ENCODE data around the gene TEX12. TPM values are rescaled to one million over a fixed set of nuclear protein-coding genes. Genes with fewer than 3 reads are reported as not detected.

The TEX12 gene, protein sequence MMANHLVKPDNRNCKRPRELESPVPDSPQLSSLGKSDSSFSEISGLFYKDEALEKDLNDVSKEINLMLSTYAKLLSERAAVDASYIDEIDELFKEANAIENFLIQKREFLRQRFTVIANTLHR
- 0.39 and 0.44 TPM in 2 replicates for total RNA-seq (2011; cell fraction: chromatin; rRNA removed; ENCODE audit: low replicate concordance)
- total RNA-seq (2011; cell fraction: nucleolus; rRNA removed): 0.53 TPM in 1 of 2 replicates, not detected in the other
- total RNA-seq (2011; cell fraction: nucleoplasm; rRNA removed): 0.37 TPM in 1 of 2 replicates, not detected in the other
- 0.65 TPM in 1 of 2 replicates, not detected in the other for total RNA-seq (2014; rRNA removed)
- total RNA-seq (2014; rRNA removed; fragmentation: Illumina TruSeq; extraction: Trizol): 0.73 and 1.0 TPM in 2 replicates
- 0.45 and 0.91 TPM in 2 replicates for total RNA-seq (2015; rRNA removed; fragmentation: Illumina TruSeq; extraction: Trizol)
- 0.31 and 0.62 TPM in 2 replicates for total RNA-seq (2021)
- 0.10 and 0.28 TPM in 2 replicates for polyA plus RNA-seq (2011; rRNA removed)
- not detected in 2 replicates for polyA plus RNA-seq (2011; cell fraction: cytosol; rRNA removed)
- not detected in 2 replicates for polyA plus RNA-seq (2011; cell fraction: nucleus; rRNA removed)
- polyA plus RNA-seq (2012): 0.17 TPM in 1 of 2 replicates, not detected in the other
- polyA plus RNA-seq (2014; fragmentation: Illumina TruSeq; extraction: Trizol): 0.39 and 0.61 TPM in 2 replicates
- polyA plus RNA-seq (2014; fragmentation: Nextera tagmentation; extraction: Ambion mirVana): 1 to 10 TPM; 1.4 to 2.3 TPM
- 0.20 and 0.28 TPM in 2 replicates for polyA plus RNA-seq (2014; rRNA removed)
- polyA minus RNA-seq (2011; rRNA and poly(A)+ RNA removed): not detected in 2 replicates
- not detected in 2 replicates for polyA minus RNA-seq (2011; cell fraction: cytosol; rRNA and poly(A)+ RNA removed)
- not detected in 2 replicates for polyA minus RNA-seq (2011; cell fraction: nucleus; rRNA and poly(A)+ RNA removed)
- percentile 40 among the genes with signal in this experiment for Bru-seq, nascent RNA
- percentile 51 among the genes with signal in this experiment for BruChase-seq, experiment 1, labeled RNA remaining after a 2-hour chase
- BruChase-seq, experiment 2, labeled RNA remaining after a 6-hour chase: percentile 60 among the genes with signal in this experiment
- long read RNA-seq, experiment 1: 0 reads
- long read RNA-seq, experiment 2: 0 reads
- long read RNA-seq, experiment 3: 0 reads

DNA sequence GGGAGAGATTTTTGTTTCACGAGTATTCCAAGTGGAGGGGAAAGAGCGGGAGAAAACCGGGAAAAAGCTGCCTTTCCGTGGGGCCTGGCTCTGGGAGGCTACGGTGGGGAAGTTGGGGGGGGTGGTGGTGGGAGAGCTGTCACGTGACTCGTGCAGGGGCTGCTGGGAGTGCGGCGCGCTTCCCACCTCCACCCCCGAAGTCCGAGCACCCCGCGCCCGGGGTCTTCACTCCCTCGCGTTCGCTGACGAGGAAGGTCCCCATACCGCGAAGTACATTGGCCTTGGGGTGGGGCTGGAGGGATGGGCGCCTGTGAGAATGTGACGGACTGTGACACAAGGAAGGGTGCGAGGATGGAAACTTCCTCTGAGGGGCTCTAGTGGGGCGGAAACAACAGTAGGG, at the start of gene TEX12:
Gene TEX12 (plus strand): TSS at position 228 of the 400 bp plus-strand sequence. CDS start 1,897 bp downstream, outside the sequence.
- FAIRE-seq (no peak), DNase-seq (ENCODE audit: extremely low read depth in 1 of 4, low spot score in 3 of 4) (no peak), ATAC-seq (no peak)
- Histone ChIP-seq H3K9ac (ENCODE audit: insufficient read depth in 1 of 2, low read depth in 2 of 2, low read length in 2 of 2) (no peak within 1 kb of the TSS), H3K4me3 (no peak within 1 kb of the TSS), H3K79me2 (ENCODE audit: control insufficient read depth, insufficient read depth, low read length) (no peaks in the 10 kb centered on the region), H2AFZ (ENCODE audit: low read depth, low read length) (peak within 1 kb of the TSS; percentile 40; the same call in 1 of the 2 replicates), H3K4me1 (replicated peaks in 1 of 2; ENCODE audit: control insufficient read depth in 2 of 2, insufficient read depth in 2 of 2, low read length in 2 of 2) (peaks cover 3 to 5% of the 10 kb centered on the region in 2 experiments; a peak in 1 of 5 replicates), H3K9me1 (ENCODE audit: control insufficient read depth, insufficient read depth, low read length) (no peaks in the 10 kb centered on the region), H3K27me3 (ENCODE audit: control insufficient read depth in 2 of 2, insufficient read depth in 2 of 2, low read length in 2 of 2) (no peaks in the 10 kb centered on the region), H4K20me1 (replicated peaks; ENCODE audit: control insufficient read depth, insufficient read depth, low read length) (no peaks in the 10 kb centered on the region), H3K4me2 (ENCODE audit: insufficient read depth, low read length) (no peak within 1 kb of the TSS), H3K27ac (ENCODE audit: extremely low read depth, low read depth, low read length) (no peak within 1 kb of the TSS), H3K9me3 (replicated peaks; ENCODE audit: control insufficient read depth, insufficient read depth, low read depth, low read length) (no peaks in the 10 kb centered on the region), H3K36me3 (ENCODE audit: control insufficient read depth, insufficient read depth, low read length) (no peaks in the 10 kb centered on the region)
- TF ChIP-seq, protein P1, sequence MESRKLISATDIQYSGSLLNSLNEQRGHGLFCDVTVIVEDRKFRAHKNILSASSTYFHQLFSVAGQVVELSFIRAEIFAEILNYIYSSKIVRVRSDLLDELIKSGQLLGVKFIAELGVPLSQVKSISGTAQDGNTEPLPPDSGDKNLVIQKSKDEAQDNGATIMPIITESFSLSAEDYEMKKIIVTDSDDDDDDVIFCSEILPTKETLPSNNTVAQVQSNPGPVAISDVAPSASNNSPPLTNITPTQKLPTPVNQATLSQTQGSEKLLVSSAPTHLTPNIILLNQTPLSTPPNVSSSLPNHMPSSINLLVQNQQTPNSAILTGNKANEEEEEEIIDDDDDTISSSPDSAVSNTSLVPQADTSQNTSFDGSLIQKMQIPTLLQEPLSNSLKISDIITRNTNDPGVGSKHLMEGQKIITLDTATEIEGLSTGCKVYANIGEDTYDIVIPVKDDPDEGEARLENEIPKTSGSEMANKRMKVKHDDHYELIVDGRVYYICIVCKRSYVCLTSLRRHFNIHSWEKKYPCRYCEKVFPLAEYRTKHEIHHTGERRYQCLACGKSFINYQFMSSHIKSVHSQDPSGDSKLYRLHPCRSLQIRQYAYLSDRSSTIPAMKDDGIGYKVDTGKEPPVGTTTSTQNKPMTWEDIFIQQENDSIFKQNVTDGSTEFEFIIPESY (CRISPR knock-in tag; IDR thresholded peaks at IDR 0.05): peak; percentile 78
- TF ChIP-seq RB1 (IDR thresholded peaks at IDR 0.05; ENCODE audit: low read depth): no peak
- no peak for TF ChIP-seq TEAD1 (CRISPR knock-in tag; IDR thresholded peaks at IDR 0.05)
- TF ChIP-seq, protein P2, sequence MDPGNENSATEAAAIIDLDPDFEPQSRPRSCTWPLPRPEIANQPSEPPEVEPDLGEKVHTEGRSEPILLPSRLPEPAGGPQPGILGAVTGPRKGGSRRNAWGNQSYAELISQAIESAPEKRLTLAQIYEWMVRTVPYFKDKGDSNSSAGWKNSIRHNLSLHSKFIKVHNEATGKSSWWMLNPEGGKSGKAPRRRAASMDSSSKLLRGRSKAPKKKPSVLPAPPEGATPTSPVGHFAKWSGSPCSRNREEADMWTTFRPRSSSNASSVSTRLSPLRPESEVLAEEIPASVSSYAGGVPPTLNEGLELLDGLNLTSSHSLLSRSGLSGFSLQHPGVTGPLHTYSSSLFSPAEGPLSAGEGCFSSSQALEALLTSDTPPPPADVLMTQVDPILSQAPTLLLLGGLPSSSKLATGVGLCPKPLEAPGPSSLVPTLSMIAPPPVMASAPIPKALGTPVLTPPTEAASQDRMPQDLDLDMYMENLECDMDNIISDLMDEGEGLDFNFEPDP (CRISPR knock-in tag; IDR thresholded peaks at IDR 0.05): no peak
- TF ChIP-seq GABPB2 (CRISPR knock-in tag; conservative IDR thresholded peaks at IDR 0.05): no peak
- TF ChIP-seq, protein P3, sequence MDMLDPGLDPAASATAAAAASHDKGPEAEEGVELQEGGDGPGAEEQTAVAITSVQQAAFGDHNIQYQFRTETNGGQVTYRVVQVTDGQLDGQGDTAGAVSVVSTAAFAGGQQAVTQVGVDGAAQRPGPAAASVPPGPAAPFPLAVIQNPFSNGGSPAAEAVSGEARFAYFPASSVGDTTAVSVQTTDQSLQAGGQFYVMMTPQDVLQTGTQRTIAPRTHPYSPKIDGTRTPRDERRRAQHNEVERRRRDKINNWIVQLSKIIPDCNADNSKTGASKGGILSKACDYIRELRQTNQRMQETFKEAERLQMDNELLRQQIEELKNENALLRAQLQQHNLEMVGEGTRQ (CRISPR knock-in tag; IDR thresholded peaks at IDR 0.05): peak; percentile 41; the same call in 1 of the 2 replicates
- TF ChIP-seq ARHGAP35 (IDR thresholded peaks at IDR 0.05; ENCODE audit: partially characterized antibody): no peak
- TF ChIP-seq ARNT (IDR thresholded peaks at IDR 0.05): no peak
- TF ChIP-seq FOXJ3 (CRISPR knock-in tag; IDR thresholded peaks at IDR 0.05): no peak
- CTCF ChIA-PET (ENCODE audit: low intra/inter-chr PET ratio): no interaction called here
- no TSS peak for BruUV-seq (replicated peaks)
- in situ Hi-C loops (cut with MboI): no loop called here
- 83% methylated on average over 16 of the region's 25 CpGs for WGBS (ENCODE audit: insufficient coverage, low coverage, missing lambda C conversion rate)
- POLR2A ChIA-PET: interaction anchor here (0.6 kb wide), 2 partner anchors 14 to 114 kb away, joined by 3 to 4 read pairs; no protein-coding TSS in a partner anchor
- intact Hi-C loops (cut with micrococcal nuclease): no loop called here

Measured in K562 (cell line).